Testis (tissue), 3 donors: Measurements from ENCODE around the gene NBEA. TPM values are rescaled to one million over a fixed set of nuclear protein-coding genes. Genes with fewer than 3 reads are reported as not detected.

Experiments
- DNase-seq: peaks from one replicate; pipeline ENCODE4 v3.0.0-alpha.2; 2019
- H3K27ac ChIP-seq, 2 donors: fragments of 200-600 bp; sonication (generic); one replicate each; pipeline ENCODE4 v1.5.1; 2019
- H3K27me3 ChIP-seq: fragments of 200-600 bp; sonication (generic); one replicate; pipeline ENCODE4 v1.5.1; 2019
- H3K36me3 ChIP-seq: fragments of 200-600 bp; sonication (generic); one replicate; pipeline ENCODE4 v1.5.1; 2017; ENCODE audit warnings: low read depth; ENCODE audit errors: missing control alignments
- H3K4me1 ChIP-seq: fragments of 200-600 bp; sonication (generic); one replicate; pipeline ENCODE4 v1.5.1; 2019
- H3K4me3 ChIP-seq, 2 donors: fragments of 200-600 bp; sonication (generic); one replicate each; pipeline ENCODE4 v1.5.1; 2017 to 2019
- H3K9me3 ChIP-seq: fragments of 200-600 bp; sonication (generic); one replicate; pipeline ENCODE4 v1.5.1; 2017
- CTCF ChIP-seq, 3 experiments: fragments of 450-650 bp in 2 of 3; fragments of 200-600 bp in 1 of 3; sonication (generic) in 1 of 3; IDR thresholded peaks; one replicate each; pipeline ENCODE4 v1.5.1; 2016 to 2019; ENCODE audit warnings: antibody characterized with exemption in 3 of 3, mild to moderate bottlenecking in 2 of 3, moderate library complexity in 1 of 3
- POLR2A ChIP-seq: fragments of 450-650 bp; IDR thresholded peaks from one replicate; pipeline ENCODE4 v1.6.1; 2017; ENCODE audit warnings: antibody characterized with exemption, mild to moderate bottlenecking, moderate library complexity
- WGBS, 2 donors: methylation state at CpG; one replicate each; pipeline ENCODE4 v1.1.5; 2018; 5-methylcytosine and 5-hydroxymethylcytosine counted together
- intact Hi-C: fragments of 100-400 bp; cut with DNase I; formaldehyde crosslinking; loops from one replicate; pipeline ENCODE4 v1.15.1; 2023; ENCODE audit warnings: low total_unique reads
- polyA plus RNA-seq: library from polyadenylated mRNA; stranded (reverse); fragments of 350-450 nt; fragmentation: Illumina TruSeq; extraction: RNeasy Lipid Tissue Mini Kit (QIAGEN cat#74804); gene quantifications from one replicate; pipeline ENCODE4 v1.2.3, GENCODE V29; 2014; ENCODE audit warnings: low read depth, low replicate concordance; ENCODE audit not compliant: insufficient read depth
- total RNA-seq, 2 donors: library from RNA; depleted of rRNA; stranded (reverse); fragments of >200 nt; gene quantifications; one replicate each; pipeline ENCODE4 v1.2.3, GENCODE V29; 2016

The NBEA gene
- total and polyA plus RNA-seq, 3 donors from 2014 or later: 8.6 to 22.2 (median 18.3) TPM

GRCh38 chr13:35345992-35346391 is 403.9 kb downstream of the NBEA start:
- Histone ChIP-seq H3K4me3 (no peak overlapping the region), H3K36me3 (no peaks in the 10 kb centered on the region), H3K9me3 (no peaks in the 10 kb centered on the region), H3K27ac (no peak overlapping the region), H3K4me1 (no peaks in the 10 kb centered on the region), H3K27me3 (no peaks in the 10 kb centered on the region)
- 67 to 75% methylated on average over 2 of the region's 2 CpGs for WGBS, 2 donors
- TF ChIP-seq POLR2A: no peak
- TF ChIP-seq CTCF (IDR thresholded peaks at IDR 0.05): no peak
- intact Hi-C loops: no loop called here
- DNase-seq: peak; percentile 69

- Histone ChIP-seq H3K4me1 (no peaks in the 10 kb centered on the region), H3K9me3 (no peaks in the 10 kb centered on the region), H3K27ac (no peak overlapping the region), H3K36me3 (no peaks in the 10 kb centered on the region), H3K4me3 (no peak overlapping the region), H3K27me3 (no peaks in the 10 kb centered on the region)
- intact Hi-C loops: no loop called here
- WGBS, 2 donors: 74 to 88% methylated on average over 4 of the region's 4 CpGs
- TF ChIP-seq CTCF (IDR thresholded peaks at IDR 0.05) (no peak), POLR2A (no peak)
- no peak for DNase-seq
Measured at GRCh38 chr13:35346494-35346893, 404.4 kb downstream of the NBEA start.

GRCh38 chr13:35347679-35348205 is 405.7 kb downstream of the NBEA start:
- Histone ChIP-seq H3K27me3 (no peaks in the 10 kb centered on the region), H3K27ac (no peak overlapping the region), H3K4me1 (no peaks in the 10 kb centered on the region), H3K4me3 (no peak overlapping the region), H3K9me3 (no peaks in the 10 kb centered on the region), H3K36me3 (no peaks in the 10 kb centered on the region)
- no peak for TF ChIP-seq CTCF (IDR thresholded peaks at IDR 0.05)
- no peak for TF ChIP-seq POLR2A
- DNase-seq: no peak
- WGBS, 2 donors: 77 to 87% methylated on average over 1 of the region's 1 CpG
- intact Hi-C loops: no loop called here

GRCh38 chr13:35349052-35349451 is 407.0 kb downstream of the NBEA start:
- Histone ChIP-seq H3K9me3 (no peaks in the 10 kb centered on the region), H3K4me3 (no peak overlapping the region)

More at GRCh38 chr13:35349052-35349451, 407.0 kb downstream of the NBEA start:
- intact Hi-C loops: no loop called here
- 93 to 100% methylated on average over 2 of the region's 2 CpGs for WGBS, 2 donors
- DNase-seq: no peak
- TF ChIP-seq POLR2A (no peak), CTCF (IDR thresholded peaks at IDR 0.05) (no peak)
- Histone ChIP-seq H3K36me3 (no peaks in the 10 kb centered on the region), H3K4me1 (no peaks in the 10 kb centered on the region), H3K27me3 (no peaks in the 10 kb centered on the region), H3K27ac (no peak overlapping the region)
